Measurements from ENCODE around the gene ZNF837.

DNA sequence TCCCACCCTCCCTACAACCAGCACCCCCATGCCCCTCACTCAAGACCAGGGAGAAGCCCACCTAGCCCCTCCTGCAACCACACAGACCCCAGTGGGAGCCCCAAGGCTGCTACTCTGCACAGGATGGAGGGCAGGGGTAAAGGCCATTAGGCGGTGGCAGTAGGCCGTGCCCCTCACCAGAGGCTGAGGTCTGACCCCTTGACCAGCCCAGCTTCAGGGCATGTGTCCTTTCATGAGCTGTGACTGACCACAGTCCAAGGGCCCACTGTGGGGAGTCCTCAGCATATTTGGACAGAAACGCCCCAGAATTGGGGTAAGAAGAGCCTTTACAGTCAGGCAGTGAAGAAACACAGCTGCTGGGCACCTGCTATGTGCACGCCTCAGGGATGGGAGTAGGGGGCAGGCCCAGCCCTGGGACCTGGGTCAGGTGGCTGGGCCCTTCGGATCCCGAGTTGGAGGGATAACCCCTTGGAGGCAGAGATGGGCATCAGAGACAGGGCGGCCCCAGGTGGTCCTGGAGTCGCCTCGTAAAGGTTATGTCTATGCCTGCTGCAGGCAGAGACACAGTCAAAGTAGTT lies 4.6 kb upstream of the ZNF837 start:
- TF ChIP-seq, protein P1, sequence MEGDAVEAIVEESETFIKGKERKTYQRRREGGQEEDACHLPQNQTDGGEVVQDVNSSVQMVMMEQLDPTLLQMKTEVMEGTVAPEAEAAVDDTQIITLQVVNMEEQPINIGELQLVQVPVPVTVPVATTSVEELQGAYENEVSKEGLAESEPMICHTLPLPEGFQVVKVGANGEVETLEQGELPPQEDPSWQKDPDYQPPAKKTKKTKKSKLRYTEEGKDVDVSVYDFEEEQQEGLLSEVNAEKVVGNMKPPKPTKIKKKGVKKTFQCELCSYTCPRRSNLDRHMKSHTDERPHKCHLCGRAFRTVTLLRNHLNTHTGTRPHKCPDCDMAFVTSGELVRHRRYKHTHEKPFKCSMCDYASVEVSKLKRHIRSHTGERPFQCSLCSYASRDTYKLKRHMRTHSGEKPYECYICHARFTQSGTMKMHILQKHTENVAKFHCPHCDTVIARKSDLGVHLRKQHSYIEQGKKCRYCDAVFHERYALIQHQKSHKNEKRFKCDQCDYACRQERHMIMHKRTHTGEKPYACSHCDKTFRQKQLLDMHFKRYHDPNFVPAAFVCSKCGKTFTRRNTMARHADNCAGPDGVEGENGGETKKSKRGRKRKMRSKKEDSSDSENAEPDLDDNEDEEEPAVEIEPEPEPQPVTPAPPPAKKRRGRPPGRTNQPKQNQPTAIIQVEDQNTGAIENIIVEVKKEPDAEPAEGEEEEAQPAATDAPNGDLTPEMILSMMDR (optimal IDR thresholded peaks at IDR 0.05 in 1 of 3, IDR thresholded peaks at IDR 0.05 in 1 of 3, conservative IDR thresholded peaks at IDR 0.05 in 1 of 3; ENCODE audit: extremely low read depth in 1 of 3, insufficient read depth in 2 of 3, low read length in 3 of 3): no peak
- no peak for TF ChIP-seq EZH2 (IDR thresholded peaks at IDR 0.05; ENCODE audit: low read length)
